T-helper 17 cell (primary cell): Measurements from ENCODE around the gene ADGRF4. TPM values are rescaled to one million over a fixed set of nuclear protein-coding genes. Genes with fewer than 3 reads are reported as not detected.

ENCODE experiments used
- ATAC-seq: fragments of 150-1000 bp; cut with Tn5 transposase; 2 replicates; pipeline ENCODE4 v1.10.0; 2021; ENCODE audit warnings: mild to moderate bottlenecking, moderate library complexity
- DNase-seq, 3 donors: peaks; one replicate each; pipeline versions ENCODE4 v3.0.0 to v3.0.0-alpha.2; 2020 to 2021
- H3K9me3 ChIP-seq: one replicate; pipeline ENCODE4 v1.7.0; 2013; ENCODE audit warnings: low read length, mild to moderate bottlenecking; ENCODE audit not compliant: control insufficient read depth, poor library complexity, severe bottlenecking
- H3K27ac Mint-ChIP-seq: one replicate; pipeline ENCODE4 v1.8.0; 2022; ENCODE audit warnings: mild to moderate bottlenecking, moderate library complexity, mixed read lengths
- H3K27me3 Mint-ChIP-seq: one replicate; pipeline ENCODE4 v1.8.0; 2022; ENCODE audit warnings: mixed read lengths
- H3K36me3 Mint-ChIP-seq: one replicate; pipeline ENCODE4 v1.8.0; 2022; ENCODE audit warnings: low read depth, mixed read lengths
- H3K4me1 Mint-ChIP-seq: one replicate; pipeline ENCODE4 v1.8.0; 2022; ENCODE audit warnings: mild to moderate bottlenecking, mixed read lengths
- H3K4me3 Mint-ChIP-seq: one replicate; pipeline ENCODE4 v1.8.0; 2022; ENCODE audit warnings: mild to moderate bottlenecking, moderate library complexity, mixed read lengths
- total RNA-seq, 4 donors: library from RNA in 2 of 4; stranded (reverse) in 2 of 4; gene quantifications; one replicate each; pipeline ENCODE4 v1.2.3 and lab custom pipeline; 2022 to 2026

Gene ADGRF4
- total RNA-seq (not detected), total RNA-seq (lab: John Stamatoyannopoulos, UW) (0 reads per million in 2 donors)

- no peaks in the 10 kb centered on the region for H3K27me3 Mint-ChIP-seq
- no peak within 1 kb of the TSS for H3K27ac Mint-ChIP-seq
- no peak within 1 kb of the TSS for H3K4me3 Mint-ChIP-seq
- no peak for DNase-seq
- no peaks in the 10 kb centered on the region for H3K36me3 Mint-ChIP-seq
- H3K9me3 ChIP-seq: no peaks in the 10 kb centered on the region
- peaks cover 2% of the 10 kb centered on the region for H3K4me1 Mint-ChIP-seq
- ATAC-seq: no peak
These were observed at the start of gene ADGRF4 for GRCh38 chr6:47698342-47698787. ADGRF4 (plus strand) TSS chr6:47698580; CDS start chr6:47707246, 8,666 bp downstream.

- no peak for ATAC-seq
These were observed 47.6 kb upstream of the ADGRF4 start for GRCh38 chr6:47650553-47651432.

GRCh38 chr6:47651505-47651944 lies 46.9 kb upstream of the ADGRF4 start:
- no peak overlapping the region for H3K4me3 Mint-ChIP-seq
- DNase-seq: no peak
- H3K9me3 ChIP-seq: no peaks in the 10 kb centered on the region
- no peaks in the 10 kb centered on the region for H3K27me3 Mint-ChIP-seq
- H3K27ac Mint-ChIP-seq: no peak overlapping the region
- ATAC-seq: no peak
- H3K4me1 Mint-ChIP-seq: no peaks in the 10 kb centered on the region
- no peaks in the 10 kb centered on the region for H3K36me3 Mint-ChIP-seq

More at GRCh38 chr6:47650553-47651432, 47.6 kb upstream of the ADGRF4 start:
- no peak for DNase-seq
- H3K9me3 ChIP-seq: no peaks in the 10 kb centered on the region
- H3K4me1 Mint-ChIP-seq: no peaks in the 10 kb centered on the region
- H3K27me3 Mint-ChIP-seq: no peaks in the 10 kb centered on the region
- H3K27ac Mint-ChIP-seq: no peak overlapping the region
- no peak overlapping the region for H3K4me3 Mint-ChIP-seq
- no peaks in the 10 kb centered on the region for H3K36me3 Mint-ChIP-seq

- ATAC-seq: no peak
- no peaks in the 10 kb centered on the region for H3K9me3 ChIP-seq
- H3K4me1 Mint-ChIP-seq: peaks cover 2% of the 10 kb centered on the region
- no peak overlapping the region for H3K27ac Mint-ChIP-seq
- no peaks in the 10 kb centered on the region for H3K36me3 Mint-ChIP-seq
- peaks cover 4% of the 10 kb centered on the region for H3K27me3 Mint-ChIP-seq
- H3K4me3 Mint-ChIP-seq: no peak overlapping the region
- no peak for DNase-seq
These were observed 44.7 kb upstream of the ADGRF4 start for GRCh38 chr6:47653706-47654105.

DNA sequence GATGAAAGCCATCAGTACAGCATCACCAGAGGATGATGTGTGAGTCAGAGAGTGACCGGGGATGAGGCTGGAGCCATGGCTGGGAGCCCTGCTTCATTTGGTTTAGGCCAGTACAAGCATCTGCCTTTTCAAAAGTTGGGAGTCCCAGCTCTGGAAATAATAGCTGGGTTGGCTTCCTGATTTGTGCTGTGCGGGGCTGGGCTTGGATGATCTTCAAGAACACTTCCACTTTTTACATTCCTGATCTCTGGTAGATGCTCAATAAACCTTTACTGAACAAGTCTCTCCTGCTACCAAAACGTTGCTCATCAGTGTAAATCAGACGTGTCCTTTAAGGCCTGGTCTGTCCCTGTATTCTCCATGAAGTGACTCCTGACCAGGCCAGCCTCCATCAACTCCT lies 44.1 kb upstream of the ADGRF4 start:
- H3K27me3 Mint-ChIP-seq: peaks cover 4% of the 10 kb centered on the region
- DNase-seq: no peak
- no peak for ATAC-seq
- H3K4me1 Mint-ChIP-seq: peaks cover 2% of the 10 kb centered on the region
- no peaks in the 10 kb centered on the region for H3K9me3 ChIP-seq
- no peaks in the 10 kb centered on the region for H3K36me3 Mint-ChIP-seq
- H3K27ac Mint-ChIP-seq: no peak overlapping the region
- no peak overlapping the region for H3K4me3 Mint-ChIP-seq

DNA sequence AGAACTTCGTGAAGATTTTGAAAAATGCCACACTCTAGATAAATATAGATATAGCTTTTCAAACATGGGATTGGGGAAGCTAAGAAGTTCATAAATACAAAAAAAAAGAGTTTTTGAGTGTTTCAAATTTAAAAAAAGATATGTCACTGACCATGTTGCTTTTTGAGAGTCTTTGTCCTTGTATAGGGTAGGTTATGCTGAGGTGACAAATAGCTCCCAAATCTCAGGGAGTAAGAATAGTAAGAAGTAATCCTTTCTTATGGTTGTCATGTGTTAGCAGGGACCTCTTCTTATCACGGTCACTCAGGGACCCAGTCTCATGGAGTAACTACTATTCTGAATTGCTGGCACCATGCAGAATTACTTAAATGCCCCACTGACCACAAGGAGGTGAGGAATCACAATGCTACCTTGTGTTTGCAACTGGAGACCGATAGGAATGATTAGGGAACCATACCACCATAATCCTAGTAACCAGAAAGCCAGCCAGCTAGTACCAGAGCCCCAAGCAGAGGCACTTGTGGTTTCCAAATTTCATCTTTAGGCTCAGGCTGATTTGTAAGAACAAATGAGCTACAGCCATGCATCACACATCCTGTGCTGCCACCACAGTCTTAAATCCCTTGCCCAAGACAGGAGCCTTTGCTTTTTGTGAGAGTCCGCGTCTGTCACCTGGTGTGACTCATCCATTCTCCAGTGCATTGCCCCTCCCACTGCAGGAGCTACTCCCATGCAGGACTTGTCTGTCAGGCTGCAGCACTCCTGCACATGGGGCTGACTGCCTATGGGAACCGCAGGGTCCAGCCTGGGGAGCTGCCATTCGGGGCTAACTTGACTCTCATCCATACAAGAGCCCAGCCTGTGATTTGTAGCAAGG lies 42.4 kb upstream of the ADGRF4 start:
- no peaks in the 10 kb centered on the region for H3K9me3 ChIP-seq
- Mint-ChIP-seq H3K4me1 (peaks cover 2% of the 10 kb centered on the region), H3K27me3 (peaks cover 9% of the 10 kb centered on the region), H3K36me3 (no peaks in the 10 kb centered on the region), H3K27ac (no peak overlapping the region), H3K4me3 (no peak overlapping the region)
- DNase-seq: no peak
- peak; percentile 33 for ATAC-seq

GRCh38 chr6:47661960-47662359 lies 36.4 kb upstream of the ADGRF4 start:
- DNase-seq (no peak), ATAC-seq (no peak)
- H3K9me3 ChIP-seq: no peaks in the 10 kb centered on the region
- no peak overlapping the region for H3K27ac Mint-ChIP-seq
- no peak overlapping the region for H3K4me3 Mint-ChIP-seq
- H3K27me3 Mint-ChIP-seq: peaks cover 18% of the 10 kb centered on the region
- H3K36me3 Mint-ChIP-seq: no peaks in the 10 kb centered on the region
- peaks cover 2% of the 10 kb centered on the region for H3K4me1 Mint-ChIP-seq

GRCh38 chr6:47663462-47664216 lies 34.7 kb upstream of the ADGRF4 start:
- Mint-ChIP-seq H3K4me1 (no peaks in the 10 kb centered on the region), H3K4me3 (no peak overlapping the region), H3K36me3 (no peaks in the 10 kb centered on the region), H3K27ac (no peak overlapping the region), H3K27me3 (peaks cover 31% of the 10 kb centered on the region)
- ATAC-seq (no peak), DNase-seq (no peak)
- no peaks in the 10 kb centered on the region for H3K9me3 ChIP-seq

DNA sequence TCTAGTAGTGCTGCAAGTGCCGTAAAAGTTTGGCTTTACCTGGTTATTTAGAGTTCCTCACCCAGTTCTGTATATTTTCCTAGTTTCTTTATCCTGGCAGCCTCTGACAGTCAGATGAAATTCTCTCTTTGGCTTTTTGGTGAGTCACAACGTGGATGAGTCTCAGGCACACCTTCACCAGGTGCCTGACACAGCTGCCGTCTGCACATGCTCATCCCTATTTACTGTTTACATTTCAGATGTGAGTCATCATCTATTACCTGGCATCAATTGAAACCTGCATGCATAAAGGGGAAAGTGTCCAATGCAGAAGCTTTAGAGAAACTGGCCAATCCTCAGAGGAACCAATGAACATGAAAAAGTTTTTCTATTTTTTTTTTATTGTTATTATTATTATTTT lies 33.3 kb upstream of the ADGRF4 start:
- H3K4me1 Mint-ChIP-seq: no peaks in the 10 kb centered on the region
- DNase-seq (no peak), ATAC-seq (no peak)
- H3K27me3 Mint-ChIP-seq: peaks cover 43% of the 10 kb centered on the region
- peaks cover 2% of the 10 kb centered on the region for H3K9me3 ChIP-seq
- no peak overlapping the region for H3K4me3 Mint-ChIP-seq
- H3K36me3 Mint-ChIP-seq: no peaks in the 10 kb centered on the region
- no peak overlapping the region for H3K27ac Mint-ChIP-seq

- H3K4me3 Mint-ChIP-seq: no peak overlapping the region
- H3K27me3 Mint-ChIP-seq: peaks cover 50% of the 10 kb centered on the region
- peaks cover 2% of the 10 kb centered on the region for H3K9me3 ChIP-seq
- H3K36me3 Mint-ChIP-seq: no peaks in the 10 kb centered on the region
- no peak for DNase-seq
- ATAC-seq: no peak
- H3K27ac Mint-ChIP-seq: no peak overlapping the region
- no peaks in the 10 kb centered on the region for H3K4me1 Mint-ChIP-seq
These were observed 28.5 kb upstream of the ADGRF4 start for GRCh38 chr6:47669684-47670513.

- Mint-ChIP-seq H3K4me1 (no peaks in the 10 kb centered on the region), H3K4me3 (no peak overlapping the region), H3K36me3 (no peaks in the 10 kb centered on the region), H3K27me3 (peaks cover 51% of the 10 kb centered on the region), H3K27ac (no peak overlapping the region)
- ATAC-seq (no peak), DNase-seq (no peak)
- H3K9me3 ChIP-seq: peaks cover 2% of the 10 kb centered on the region
These were observed 27.5 kb upstream of the ADGRF4 start for GRCh38 chr6:47670851-47671250.

- H3K27ac Mint-ChIP-seq: no peak overlapping the region
- DNase-seq: no peak
These were observed 26.6 kb upstream of the ADGRF4 start for GRCh38 chr6:47671777-47672176.

More at GRCh38 chr6:47671777-47672176, 26.6 kb upstream of the ADGRF4 start:
- peaks cover 2% of the 10 kb centered on the region for H3K9me3 ChIP-seq
- Mint-ChIP-seq H3K27me3 (peaks cover 49% of the 10 kb centered on the region), H3K4me3 (no peak overlapping the region), H3K36me3 (no peaks in the 10 kb centered on the region), H3K4me1 (no peaks in the 10 kb centered on the region)
- ATAC-seq: no peak
